Cardiac muscle cell (in vitro differentiated cells and primary cell): Measurements from ENCODE around the gene SRSF1. TPM values are rescaled to one million over a fixed set of nuclear protein-coding genes. Genes with fewer than 3 reads are reported as not detected.

Experiments
- DNase-seq, 2 donors: peaks; one replicate each; pipeline versions ENCODE4 v3.0.0 to v3.0.0-alpha.2; 2010 to 2017; ENCODE audit warnings: low read depth in 1 of 2, low spot score in 1 of 2
- H3K27ac ChIP-seq: fragments of 200-600 bp; sonication (generic); 2 replicates; pipeline ENCODE4 v1.5.1; 2016
- H3K27me3 ChIP-seq: fragments of 200-600 bp; sonication (generic); 2 replicates; pipeline ENCODE4 v1.6.0; 2016; ENCODE audit warnings: control low read depth
- H3K36me3 ChIP-seq: fragments of 200-600 bp; sonication (generic); 2 replicates; pipeline ENCODE4 v1.5.1; 2016; ENCODE audit warnings: control low read depth
- H3K4me1 ChIP-seq: fragments of 200-600 bp; sonication (generic); 2 replicates; pipeline ENCODE4 v1.8.1; 2017; ENCODE audit warnings: low read depth, mild to moderate bottlenecking, mixed run types
- H3K4me3 ChIP-seq: fragments of 200-600 bp; sonication (generic); 2 replicates; pipeline ENCODE4 v1.5.1; 2016; ENCODE audit warnings: mild to moderate bottlenecking
- H3K9me3 ChIP-seq: fragments of 200-600 bp; sonication (generic); 2 replicates; pipeline ENCODE4 v1.5.1; 2017; ENCODE audit warnings: low read depth, mild to moderate bottlenecking, control low read depth
- CTCF ChIP-seq: IDR thresholded peaks from 2 replicates; pipeline ENCODE4 v1.5.1; 2012; ENCODE audit warnings: low read depth, mild to moderate bottlenecking, low read length
- polyA plus RNA-seq: library from polyadenylated mRNA; unstranded; fragments of >200 nt; fragmentation: Nextera tagmentation; extraction: Ambion mirVana; gene quantifications from 2 replicates; pipeline ENCODE4 v1.2.1, GENCODE V29; 2016
- total RNA-seq: library from RNA; depleted of rRNA; stranded (reverse); fragments of >200 nt; gene quantifications from 2 replicates; pipeline ENCODE4 v1.2.3, GENCODE V29; 2016

Gene SRSF1
- total and polyA plus RNA-seq, 2 experiments from 2014 or later: 146 to 209 TPM

GRCh38 chr17:57990037-57990436 lies 17.0 kb downstream of the SRSF1 start:
- Histone ChIP-seq H3K4me1 (peaks cover 47% of the 10 kb centered on the region), H3K27me3 (no peaks in the 10 kb centered on the region), H3K4me3 (no peak overlapping the region), H3K9me3 (no peaks in the 10 kb centered on the region), H3K36me3 (no peaks in the 10 kb centered on the region), H3K27ac (peak overlapping the region; percentile 42)
- no peak for TF ChIP-seq CTCF
- DNase-seq: no peak

GRCh38 chr17:57988301-57989250 lies 18.5 kb downstream of the SRSF1 start:
- H3K9me3 ChIP-seq: no peaks in the 10 kb centered on the region
- H3K4me1 ChIP-seq: peaks cover 48% of the 10 kb centered on the region
- H3K27me3 ChIP-seq: no peaks in the 10 kb centered on the region
- peak; percentile 72 to 75 for DNase-seq
- H3K4me3 ChIP-seq: peak overlapping the region; percentile 98
- no peak for TF ChIP-seq CTCF
- H3K36me3 ChIP-seq: no peaks in the 10 kb centered on the region
- peak overlapping the region; percentile 95 for H3K27ac ChIP-seq

DNA sequence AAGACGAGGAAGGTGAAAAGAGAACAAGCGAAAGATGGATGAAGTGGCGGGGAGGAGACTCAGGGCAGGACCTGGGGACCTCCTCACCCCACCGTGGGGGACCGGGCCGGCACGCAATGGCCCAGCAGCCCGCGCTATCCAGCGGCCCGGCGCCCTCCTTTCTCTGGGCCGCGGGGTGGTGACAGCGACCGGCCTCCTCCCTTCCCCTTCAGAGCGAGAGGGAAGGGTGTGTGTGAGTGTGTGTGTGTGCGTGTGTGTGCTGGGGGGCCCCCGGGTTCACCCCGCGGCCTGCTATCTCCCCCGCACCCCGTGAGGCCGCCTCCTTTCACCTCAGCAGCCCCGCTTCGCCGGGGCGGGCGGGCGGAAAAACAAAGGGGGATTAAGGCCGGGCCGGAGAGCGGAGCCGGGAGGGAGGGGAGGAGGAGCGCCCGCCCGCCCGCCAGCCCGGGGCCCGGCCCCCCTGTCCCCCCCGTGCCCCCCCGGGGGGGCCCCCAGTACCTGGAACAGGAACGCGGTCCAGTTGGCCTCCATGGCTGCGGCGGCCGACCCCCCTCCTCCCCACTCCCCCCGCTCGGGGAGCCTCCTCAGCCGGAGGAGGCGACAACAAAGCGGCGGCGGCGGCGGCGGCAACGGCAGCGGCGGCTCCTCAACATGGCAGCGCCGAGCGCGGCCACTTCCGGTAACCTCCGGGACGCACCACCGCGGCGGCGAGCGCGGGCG lies 19.3 kb downstream of the SRSF1 start, which contains the start of gene VEZF1:
TSS of gene VEZF1 (minus strand) at position 674 of the 720 bp plus-strand sequence. CDS start at position 531, 143 bp downstream.
- no peaks in the 10 kb centered on the region for H3K27me3 ChIP-seq
- TF ChIP-seq CTCF: no peak
- H3K4me1 ChIP-seq: peaks cover 46% of the 10 kb centered on the region
- peak; percentile 78 to 89 for DNase-seq
- peak within 1 kb of the TSS; percentile 98 for H3K4me3 ChIP-seq
- H3K36me3 ChIP-seq: no peaks in the 10 kb centered on the region
- H3K9me3 ChIP-seq: no peaks in the 10 kb centered on the region
- peak within 1 kb of the TSS; percentile 95 for H3K27ac ChIP-seq

- Histone ChIP-seq H3K4me3 (peak overlapping the region; percentile 98), H3K27ac (peak overlapping the region; percentile 95), H3K4me1 (peaks cover 51% of the 10 kb centered on the region), H3K36me3 (no peaks in the 10 kb centered on the region), H3K9me3 (no peaks in the 10 kb centered on the region), H3K27me3 (no peaks in the 10 kb centered on the region)
- no peak for TF ChIP-seq CTCF
- peak; percentile 58 to 78 for DNase-seq
Observed at GRCh38 chr17:57986841-57987580, 20.0 kb downstream of the SRSF1 start.

- no peak for DNase-seq
- no peak overlapping the region for H3K4me3 ChIP-seq
- peaks cover 3% of the 10 kb centered on the region for H3K36me3 ChIP-seq
- TF ChIP-seq CTCF: no peak
- no peaks in the 10 kb centered on the region for H3K9me3 ChIP-seq
- no peaks in the 10 kb centered on the region for H3K27me3 ChIP-seq
- no peak overlapping the region for H3K27ac ChIP-seq
- peaks cover 46% of the 10 kb centered on the region for H3K4me1 ChIP-seq
Observed at GRCh38 chr17:57985675-57985974, 21.4 kb downstream of the SRSF1 start.
